ENCODE data around the gene TEX51.

TEX51 gene

GRCh38 chr2:126898636-126899035 lies at the start of gene TEX51:
TSS of gene TEX51 (plus strand) at chr2:126898890. CDS start at chr2:126898919, 29 bp downstream.
- no peak for DNase-seq (ENCODE audit: low read depth in 1 of 2, low spot score in 1 of 2)

DNA sequence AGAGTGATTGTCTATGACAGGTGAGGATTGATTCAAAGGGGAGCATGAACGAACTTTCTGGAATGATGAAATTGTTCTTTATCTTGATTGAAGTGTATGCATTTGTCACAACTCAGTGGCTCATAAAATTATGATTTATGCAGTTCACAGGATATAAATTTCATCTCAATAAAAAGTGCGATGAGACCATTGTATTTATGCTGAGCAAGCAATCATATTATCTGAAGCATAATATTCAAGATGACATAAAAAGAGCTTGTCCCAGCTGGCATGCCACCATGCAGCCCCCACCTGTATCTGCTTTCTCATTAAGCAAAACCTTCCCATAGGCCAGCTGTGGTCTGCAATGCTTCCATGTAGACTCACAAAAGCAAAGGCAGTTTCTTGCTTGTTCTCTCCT lies 49.6 kb upstream of the TEX51 start:
- no peak for DNase-seq (ENCODE audit: low read depth in 1 of 2, low spot score in 1 of 2)

GRCh38 chr2:126849486-126849885 lies 49.2 kb upstream of the TEX51 start:
- DNase-seq (ENCODE audit: low read depth in 1 of 2, low spot score in 1 of 2): no peak

DNA sequence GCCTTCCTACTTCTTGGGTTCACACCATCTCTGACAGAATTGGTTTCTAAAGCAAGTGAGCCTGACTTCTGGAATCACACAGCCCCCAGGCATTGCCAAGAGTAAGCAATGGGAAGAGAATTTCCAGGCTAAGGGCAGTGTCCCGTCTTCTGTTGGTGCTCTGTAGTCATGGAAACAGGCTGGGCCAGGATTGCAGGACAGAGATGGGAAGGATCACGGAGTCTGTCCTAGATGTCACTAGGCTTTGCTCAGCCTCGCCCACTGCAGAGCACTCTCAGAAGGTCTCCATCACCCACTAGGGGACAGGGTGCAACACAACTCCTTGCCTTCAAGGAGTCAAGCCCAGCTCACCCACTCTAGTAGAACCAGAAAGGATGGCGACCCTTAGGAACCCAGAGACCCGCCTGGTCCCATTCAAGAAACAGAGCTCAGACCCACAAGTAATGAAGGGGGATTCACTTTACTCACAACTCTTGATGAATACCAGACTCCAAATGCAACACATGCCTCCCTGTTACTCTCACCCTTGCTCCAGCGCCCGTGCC lies 48.6 kb upstream of the TEX51 start:
- DNase-seq (ENCODE audit: low read depth in 1 of 2, low spot score in 1 of 2): no peak

DNA sequence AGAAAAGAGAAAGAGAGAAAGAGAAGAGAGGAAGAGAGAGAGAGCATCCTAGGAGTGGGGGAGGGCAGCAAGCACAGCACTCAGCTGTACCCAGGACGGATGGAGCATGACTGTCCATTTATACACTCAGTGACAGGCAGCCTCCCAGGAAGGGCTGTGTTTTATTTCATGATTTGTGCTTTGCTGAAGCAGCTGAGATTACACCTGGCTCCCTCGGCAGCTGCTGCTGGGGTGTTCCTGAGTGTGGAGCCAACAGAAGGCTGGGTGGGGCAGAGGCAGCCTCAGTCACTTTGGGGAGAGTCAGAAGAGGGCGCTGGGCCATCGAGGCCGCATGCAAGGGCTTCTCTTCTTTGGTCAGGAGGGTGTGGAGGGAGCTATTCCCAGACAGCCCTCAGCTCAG lies 47.8 kb upstream of the TEX51 start:
- DNase-seq (ENCODE audit: low read depth in 1 of 2, low spot score in 1 of 2): no peak

DNA sequence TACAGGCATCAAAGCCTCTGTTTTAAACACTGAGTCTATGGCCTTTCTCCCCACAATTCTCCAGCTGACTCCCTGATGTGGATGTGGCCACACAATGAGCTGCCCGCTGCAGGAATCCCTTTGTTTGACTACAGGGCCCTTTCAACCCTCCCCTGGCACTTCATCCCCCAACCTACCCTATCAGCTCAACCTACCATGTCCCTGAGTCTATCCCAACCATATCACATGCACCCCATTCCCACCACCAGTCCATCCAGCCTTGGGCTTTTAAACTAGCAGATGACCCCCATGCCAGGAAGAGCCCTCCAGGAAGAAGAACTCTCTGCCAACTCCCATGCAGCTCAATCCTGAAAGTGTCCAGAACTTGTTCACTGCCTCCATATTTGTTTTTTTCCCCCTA lies 46.9 kb upstream of the TEX51 start:
- DNase-seq (ENCODE audit: low read depth in 1 of 2, low spot score in 1 of 2): no peak

GRCh38 chr2:126852361-126852760 lies 46.3 kb upstream of the TEX51 start:
- DNase-seq (ENCODE audit: low read depth in 1 of 2, low spot score in 1 of 2): no peak

GRCh38 chr2:126855606-126856005 lies 43.1 kb upstream of the TEX51 start:
- no peak for DNase-seq (ENCODE audit: low read depth in 1 of 2, low spot score in 1 of 2)

DNA sequence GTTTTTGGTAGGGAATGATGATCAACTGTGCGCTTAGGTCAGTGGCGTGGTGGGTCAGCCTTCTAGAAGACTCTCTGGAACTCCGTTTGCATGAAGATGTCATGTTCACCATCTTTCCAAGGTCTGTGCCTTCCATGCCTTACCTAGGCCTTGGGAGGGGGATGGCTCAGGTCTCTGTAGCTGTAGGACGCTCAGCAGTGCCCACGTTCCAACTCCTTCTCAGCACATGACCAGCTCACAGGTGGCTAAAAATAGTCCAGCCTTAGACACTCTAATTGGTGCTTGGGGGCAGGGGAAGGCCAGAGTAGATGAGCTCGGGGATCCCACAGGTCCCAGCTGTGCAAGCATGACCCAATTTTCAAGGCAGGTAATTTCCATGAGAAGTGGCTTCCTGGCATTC lies 42.3 kb upstream of the TEX51 start:
- no peak for DNase-seq (ENCODE audit: low read depth in 1 of 2, low spot score in 1 of 2)

- DNase-seq (ENCODE audit: low read depth in 1 of 2, low spot score in 1 of 2): no peak
Observed at GRCh38 chr2:126857502-126857901, 41.2 kb upstream of the TEX51 start.

GRCh38 chr2:126858013-126858412 lies 40.7 kb upstream of the TEX51 start:
- DNase-seq (ENCODE audit: low read depth in 1 of 2, low spot score in 1 of 2): no peak

DNA sequence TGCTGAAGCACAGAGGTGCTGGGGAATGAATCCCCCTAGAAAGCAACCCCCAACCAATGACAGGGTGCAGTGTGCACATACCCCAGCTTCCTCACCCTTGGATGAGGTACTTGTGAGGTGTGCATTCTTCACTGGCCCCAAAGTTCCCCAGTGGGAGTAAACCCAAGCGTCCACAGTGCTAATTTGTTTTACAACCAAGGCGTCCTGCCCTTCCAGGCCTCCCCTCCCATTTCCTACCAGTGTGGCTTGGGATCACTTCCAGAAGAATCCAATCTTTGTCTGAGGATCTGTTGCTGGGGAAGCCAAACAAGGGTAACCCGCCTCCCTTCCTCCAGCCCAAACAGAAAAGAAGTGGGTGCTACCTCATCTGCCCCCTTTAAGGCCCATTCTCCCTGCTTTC lies 40.3 kb upstream of the TEX51 start:
- DNase-seq (ENCODE audit: low read depth in 1 of 2, low spot score in 1 of 2): no peak

- DNase-seq (ENCODE audit: low read depth in 1 of 2, low spot score in 1 of 2): no peak
Observed at GRCh38 chr2:126858991-126859390, 39.7 kb upstream of the TEX51 start.

- DNase-seq (ENCODE audit: low read depth in 1 of 2, low spot score in 1 of 2): no peak
Observed at GRCh38 chr2:126859631-126860030, 39.1 kb upstream of the TEX51 start.

DNA sequence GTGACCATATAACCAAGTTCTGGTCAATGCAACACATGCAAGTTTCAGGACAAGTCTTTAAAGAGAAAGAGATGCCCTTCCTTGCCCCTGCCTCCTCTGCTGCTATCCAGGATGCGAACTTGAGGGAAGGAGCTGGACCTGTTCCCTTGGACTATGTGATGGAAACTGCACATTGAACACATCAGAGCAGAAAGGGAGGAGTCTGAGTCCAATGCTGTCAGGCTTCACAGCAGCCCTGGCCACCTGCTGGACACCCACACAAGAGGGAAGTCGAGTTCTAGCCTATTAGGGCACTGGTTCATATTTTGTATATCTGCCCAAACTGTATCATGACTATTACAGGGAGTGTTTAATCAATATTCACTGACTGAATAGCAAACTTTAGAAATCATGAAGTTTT lies 38.3 kb upstream of the TEX51 start:
- DNase-seq (ENCODE audit: low read depth in 1 of 2, low spot score in 1 of 2): no peak

- no peak for DNase-seq (ENCODE audit: low read depth in 1 of 2, low spot score in 1 of 2)
Observed at GRCh38 chr2:126862730-126863129, 36.0 kb upstream of the TEX51 start.

DNA sequence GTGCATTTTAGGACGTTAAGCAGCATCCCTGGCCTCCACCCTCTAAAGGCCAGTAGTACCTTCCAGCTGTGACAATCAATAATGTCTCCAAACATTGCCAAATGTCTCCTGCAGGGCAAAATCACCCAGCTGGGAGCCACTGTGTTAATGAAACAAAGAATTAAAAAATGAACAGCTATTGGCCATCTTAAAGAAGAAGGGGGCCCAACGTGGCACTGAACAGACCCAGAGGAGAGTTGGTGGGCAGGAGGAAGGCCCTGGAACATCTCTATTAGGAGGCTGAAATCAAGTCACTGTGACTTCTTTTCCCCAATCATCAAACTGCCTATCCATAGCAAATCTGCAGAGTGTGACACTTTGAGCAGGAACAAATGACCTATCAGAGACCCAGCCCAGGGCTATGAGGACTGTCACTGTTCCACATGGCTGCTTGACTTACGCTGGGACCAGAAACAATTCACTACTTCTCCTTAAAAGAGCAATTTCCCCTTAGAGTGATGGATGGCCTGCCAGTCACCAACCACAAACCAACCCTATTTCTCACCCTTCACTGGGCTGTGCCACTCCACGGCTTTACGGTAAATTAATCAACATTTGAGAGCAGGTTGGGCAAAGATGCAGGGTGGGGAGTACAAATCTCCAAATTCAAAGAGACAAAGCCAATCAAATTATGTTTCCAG lies 35.2 kb upstream of the TEX51 start:
- DNase-seq (ENCODE audit: low read depth in 1 of 2, low spot score in 1 of 2): no peak

DNA sequence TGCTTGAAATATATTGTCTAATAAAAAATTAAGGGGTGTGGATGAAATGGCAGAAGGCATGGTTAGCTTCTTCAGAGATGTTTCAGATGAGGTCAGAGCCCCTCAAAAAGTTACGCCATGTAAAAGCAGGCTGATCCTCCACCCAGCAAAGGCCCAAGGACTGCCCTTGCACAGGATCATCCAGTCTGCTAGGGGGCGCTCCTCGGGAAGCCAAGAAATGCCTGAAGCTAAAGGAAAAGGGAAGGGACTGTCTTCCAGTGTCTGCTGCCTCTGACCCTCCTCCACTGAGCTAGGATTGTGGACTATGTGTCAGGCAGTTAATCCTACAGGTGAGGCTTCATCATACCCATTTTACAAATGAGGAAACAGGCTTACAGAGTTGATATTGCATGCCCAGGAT lies 33.8 kb upstream of the TEX51 start:
- DNase-seq (ENCODE audit: low read depth in 1 of 2, low spot score in 1 of 2): no peak

GRCh38 chr2:126866451-126866850 lies 32.2 kb upstream of the TEX51 start:
- DNase-seq (ENCODE audit: low read depth in 1 of 2, low spot score in 1 of 2): no peak

GRCh38 chr2:126874961-126875360 lies 23.7 kb upstream of the TEX51 start:
- no peak for DNase-seq (ENCODE audit: low read depth in 1 of 2, low spot score in 1 of 2)

- no peak for DNase-seq (ENCODE audit: low read depth in 1 of 2, low spot score in 1 of 2)
Observed at GRCh38 chr2:126876631-126877030, 22.1 kb upstream of the TEX51 start.

GRCh38 chr2:126877041-126877440 lies 21.6 kb upstream of the TEX51 start:
- no peak for DNase-seq (ENCODE audit: low read depth in 1 of 2, low spot score in 1 of 2)

DNA sequence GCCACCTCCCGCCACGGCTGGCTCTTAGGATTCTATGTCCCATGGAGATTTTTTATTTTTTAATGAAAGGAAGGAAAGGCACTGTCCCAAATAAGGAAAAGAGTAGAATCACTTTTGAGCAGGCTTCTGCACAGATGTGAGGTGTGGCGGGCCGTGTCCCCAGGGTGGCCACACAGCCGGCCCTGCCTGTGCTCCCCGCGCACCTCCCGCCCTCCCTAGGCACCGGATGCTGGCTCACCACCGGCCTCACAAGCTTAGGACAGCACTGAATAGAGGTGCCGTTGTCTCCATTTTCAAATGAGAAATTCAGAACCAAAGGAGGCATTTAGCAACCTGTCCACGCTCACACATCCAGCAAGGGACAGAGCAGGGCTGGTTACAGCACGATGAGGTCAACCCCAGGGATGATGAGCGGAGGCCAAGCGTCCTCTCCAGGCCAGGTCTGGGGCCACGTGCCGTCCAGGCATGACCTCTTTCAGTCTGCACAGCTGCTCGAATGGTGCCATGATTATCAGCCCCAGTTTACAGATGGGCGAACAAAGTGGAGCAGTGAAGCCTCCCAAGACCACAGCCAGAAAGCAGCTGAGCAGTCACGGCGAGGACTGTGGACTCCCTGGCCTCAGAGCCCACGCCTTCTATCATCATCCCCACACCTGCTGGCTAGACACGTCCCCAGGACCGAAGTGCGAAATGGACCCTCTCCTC lies 20.7 kb upstream of the TEX51 start:
- DNase-seq (ENCODE audit: low read depth in 1 of 2, low spot score in 1 of 2): no peak

Data from stimulated activated CD4-positive, alpha-beta T cell treated with anti-CD3 and anti-CD28 coated beads, Interleukin-15, amount 100 ng/mL, for 1 hour (primary cell).